H1 (cell line): ENCODE data around the gene STRIP2. TPM values are rescaled to one million over a fixed set of nuclear protein-coding genes. Genes with fewer than 3 reads are reported as not detected.

Source experiments
- CTCF ChIA-PET: fragments of 300-600 bp; sonication (Branson Sonifier 250); formaldehyde crosslinking; loops from one replicate; lab custom pipeline; 2021; ENCODE audit not compliant: partially characterized antibody; lab: Charles Lee
- POLR2A ChIA-PET: fragments of 300-600 bp; sonication (Branson Sonifier 250); formaldehyde crosslinking; loops from one replicate; lab custom pipeline; 2021; ENCODE audit warnings: inconsistent platforms; ENCODE audit not compliant: partially characterized antibody; lab: Charles Lee
- DNase-seq, 2 experiments: peaks; one replicate each; pipeline versions ENCODE4 v3.0.0 to v3.0.0-alpha.2; 2010 to 2022; ENCODE audit warnings: low spot score in 2 of 2, low read depth in 1 of 2, mixed read lengths in 1 of 2
- FAIRE-seq: peaks from 2 replicates; lab custom pipeline; 2011; peaks lifted over from hg19 to GRCh38; lab: Jason Lieb, UNC
- H2AFZ ChIP-seq: 2 replicates; pipeline ENCODE4 v1.8.1; 2012; ENCODE audit warnings: low read length, inconsistent platforms
- H2AK5ac ChIP-seq: 2 replicates; pipeline ENCODE4 v1.6.1; 2013; ENCODE audit warnings: low read depth, low read length
- H2BK120ac ChIP-seq: replicated peaks from 2 replicates; pipeline ENCODE3; 2013; ENCODE audit warnings: low read depth, low read length, inconsistent platforms
- H2BK12ac ChIP-seq: 2 replicates; pipeline ENCODE4 v1.6.1; 2013; ENCODE audit warnings: low read depth, low read length
- H2BK15ac ChIP-seq: 2 replicates; pipeline ENCODE4 v1.6.1; 2013; ENCODE audit warnings: low read length
- H2BK20ac ChIP-seq: 2 replicates; pipeline ENCODE4 v1.6.1; 2013; ENCODE audit warnings: low read length
- H2BK5ac ChIP-seq: 2 replicates; pipeline ENCODE4 v1.6.1; 2013; ENCODE audit warnings: low read depth, low read length
- H3K14ac ChIP-seq: 2 replicates; pipeline ENCODE4 v1.6.1; 2013; ENCODE audit warnings: inconsistent platforms; ENCODE audit not compliant: insufficient read length
- H3K18ac ChIP-seq: 2 replicates; pipeline ENCODE4 v1.6.1; 2013; ENCODE audit warnings: low read length; ENCODE audit errors: extremely low read depth
- H3K23ac ChIP-seq: 2 replicates; pipeline ENCODE4 v1.6.1; 2013; ENCODE audit warnings: inconsistent platforms; ENCODE audit not compliant: insufficient read length
- H3K23me2 ChIP-seq: 2 replicates; pipeline ENCODE4 v1.6.1; 2013; ENCODE audit warnings: low read depth, low read length
- H3K27ac ChIP-seq: 2 replicates; pipeline ENCODE4 v1.6.1; 2011; ENCODE audit warnings: low read depth, low read length, inconsistent platforms
- H3K27me3 ChIP-seq, 4 experiments: replicated peaks in 1 of 4; 1 replicate in 1 of 4; 2 replicates in 3 of 4; pipeline versions ENCODE4 v1.6.1 to v1.8.1; 2011 to 2013; ENCODE audit warnings: low read length in 3 of 4, mild to moderate bottlenecking in 3 of 4, inconsistent platforms in 2 of 4, mixed read lengths in 2 of 4, moderate library complexity in 1 of 4; ENCODE audit not compliant: control insufficient read depth in 3 of 4, insufficient read depth in 3 of 4; ENCODE audit errors: extremely low read depth in 1 of 4
- H3K36me3 ChIP-seq, 4 experiments: 2 replicates each; pipeline versions ENCODE4 v1.6.1 to v1.8.1; 2011 to 2013; ENCODE audit warnings: mild to moderate bottlenecking in 4 of 4, low read length in 3 of 4, moderate library complexity in 2 of 4, control low read depth in 1 of 4, inconsistent platforms in 1 of 4; ENCODE audit not compliant: insufficient read depth in 4 of 4, control insufficient read depth in 2 of 4
- H3K4ac ChIP-seq: replicated peaks from 2 replicates; pipeline ENCODE3; 2013; ENCODE audit warnings: low read length, low read depth, mixed read lengths, inconsistent platforms; ENCODE audit not compliant: insufficient read length
- H3K4me1 ChIP-seq, 4 experiments: replicated peaks in 1 of 4; 1 replicate in 1 of 4; 2 replicates in 3 of 4; pipeline versions ENCODE4 v1.6.1 to v1.8.1; 2011 to 2013; ENCODE audit warnings: low read length in 3 of 4, inconsistent platforms in 2 of 4, mixed read lengths in 1 of 4; ENCODE audit not compliant: insufficient read depth in 4 of 4, control insufficient read depth in 3 of 4
- H3K4me2 ChIP-seq, 2 experiments: 2 replicates each; pipeline versions ENCODE4 v1.6.1 to v1.8.1; 2011 to 2013; ENCODE audit warnings: low read depth in 2 of 2, low read length in 2 of 2, control low read depth in 1 of 2, inconsistent platforms in 1 of 2, mild to moderate bottlenecking in 1 of 2; ENCODE audit not compliant: insufficient read depth in 1 of 2
- H3K4me3 ChIP-seq, 4 experiments: fragments of 200-600, 300-600 bp in 1 of 4; sonication (generic), shearing (Covaris generic), sonication (Bioruptor Twin) in 1 of 4; 2 replicates each; pipeline versions ENCODE4 v1.5.1 to v1.8.1; 2011 to 2016; ENCODE audit warnings: low read length in 4 of 4, low read depth in 3 of 4, control low read depth in 2 of 4, inconsistent platforms in 2 of 4, mild to moderate bottlenecking in 2 of 4, mixed read lengths in 1 of 4, moderate library complexity in 1 of 4; ENCODE audit not compliant: insufficient read depth in 2 of 4; ENCODE audit errors: extremely low read depth in 1 of 4
- H3K56ac ChIP-seq: replicated peaks from 2 replicates; pipeline ENCODE3; 2013; ENCODE audit warnings: low read depth, mild to moderate bottlenecking, mixed read lengths, low read length, inconsistent platforms; ENCODE audit not compliant: insufficient read length
- H3K79me1 ChIP-seq: 2 replicates; pipeline ENCODE4 v1.6.1; 2013; ENCODE audit warnings: low read depth, low read length, control low read depth
- H3K79me2 ChIP-seq, 2 experiments: 2 replicates each; pipeline versions ENCODE4 v1.6.1 to v1.8.1; 2012 to 2013; ENCODE audit warnings: low read length in 2 of 2, mild to moderate bottlenecking in 2 of 2, inconsistent platforms in 1 of 2; ENCODE audit not compliant: insufficient read depth in 2 of 2, control insufficient read depth in 1 of 2
- H3K9ac ChIP-seq, 4 experiments: replicated peaks in 1 of 4; 1 replicate in 1 of 4; 2 replicates in 3 of 4; pipeline versions ENCODE4 v1.6.1 to v1.8.1; 2011 to 2013; ENCODE audit warnings: low read depth in 3 of 4, low read length in 3 of 4, control low read depth in 2 of 4, mild to moderate bottlenecking in 2 of 4, moderate library complexity in 2 of 4, inconsistent platforms in 1 of 4; ENCODE audit errors: extremely low read depth in 1 of 4
- H3K9me3 ChIP-seq, 2 experiments: 2 replicates each; pipeline versions ENCODE4 v1.6.1 to v1.8.1; 2012 to 2013; ENCODE audit warnings: mild to moderate bottlenecking in 2 of 2, moderate library complexity in 2 of 2, control low read depth in 1 of 2, inconsistent platforms in 1 of 2, low read depth in 1 of 2, low read length in 1 of 2, mixed read lengths in 1 of 2; ENCODE audit not compliant: insufficient read depth in 2 of 2
- H4K20me1 ChIP-seq, 2 experiments: replicated peaks in 1 of 2; 2 replicates each; pipeline versions ENCODE3 to v1.8.1; 2011 to 2013; ENCODE audit warnings: inconsistent platforms in 2 of 2, low read length in 2 of 2, mild to moderate bottlenecking in 1 of 2; ENCODE audit not compliant: insufficient read depth in 2 of 2, control insufficient read depth in 1 of 2
- H4K5ac ChIP-seq: 2 replicates; pipeline ENCODE4 v1.6.1; 2013; ENCODE audit warnings: low read length, low read depth, mixed read lengths, inconsistent platforms; ENCODE audit not compliant: insufficient read length
- H4K8ac ChIP-seq: 2 replicates; pipeline ENCODE4 v1.8.0; 2013; ENCODE audit warnings: mild to moderate bottlenecking, moderate library complexity, low read length, inconsistent platforms; ENCODE audit not compliant: insufficient read depth; ENCODE audit errors: extremely low read depth
- H4K91ac ChIP-seq: replicated peaks from 2 replicates; pipeline ENCODE3; 2013; ENCODE audit warnings: low read length, mixed read lengths, inconsistent platforms; ENCODE audit not compliant: insufficient read length
- CHD1 ChIP-seq: IDR thresholded peaks from 2 replicates; pipeline ENCODE4 v1.6.1; 2012; ENCODE audit warnings: low read depth, low read length, improper control_type of control experiment
- EZH2 ChIP-seq: fragments of 200-600 bp; sonication (generic); IDR thresholded peaks from 2 replicates; pipeline ENCODE4 v1.7.1; 2012; ENCODE audit warnings: low read depth, mild to moderate bottlenecking, moderate library complexity, low read length, inconsistent platforms; ENCODE audit not compliant: severe bottlenecking
- RFX5 ChIP-seq: IDR thresholded peaks from 2 replicates; pipeline ENCODE4 v1.6.1; 2011; ENCODE audit warnings: low read depth, low read length, improper control_type of control experiment, borderline replicate concordance
- ZNF274 ChIP-seq: IDR thresholded peaks from 2 replicates; pipeline ENCODE4 v1.7.0; 2012; ENCODE audit warnings: low read length, borderline replicate concordance; ENCODE audit errors: extremely low read depth
- WGBS, 2 experiments: shearing (Covaris generic) in 1 of 2; methylation state at CpG; one replicate each; pipeline versions ENCODE4 v1.1.6 to v1.1.7; 2013 to 2015; ENCODE audit warnings: low lambda C conversion rate in 2 of 2, mixed read lengths in 2 of 2, inconsistent platforms in 1 of 2, low coverage in 1 of 2, missing lambda C conversion rate in 1 of 2; ENCODE audit not compliant: insufficient replicate concordance in 2 of 2, insufficient coverage in 1 of 2, insufficient read length in 1 of 2; ENCODE audit errors: extremely low coverage in 1 of 2, missing lambda C conversion rate in 1 of 2; 5-methylcytosine and 5-hydroxymethylcytosine counted together
- polyA plus RNA-seq, 7 experiments: library from polyadenylated mRNA; depleted of rRNA in 3 of 7; stranded (reverse) in 5 of 7; unstranded in 2 of 7; fragments of >200 nt in 5 of 7; fragments of 200-250 nt in 2 of 7; gene quantifications; 1 replicate in 5 of 7; 2 replicates in 1 of 7; 4 replicates in 1 of 7; pipeline versions ENCODE4 v1.2.1 to v1.2.3, GENCODE V29; 2011 to 2013; ENCODE audit warnings: missing spikeins in 2 of 7, mixed read lengths in 2 of 7
- total RNA-seq: library from RNA; stranded (reverse); fragmentation: NEBNext Ultra II Directional; extraction: Animal tissue kit (Norgen Biotek cat#: 25700); gene quantifications from 2 replicates; pipeline ENCODE4 v1.2.1, GENCODE V29; 2021

STRIP2 gene
- total and polyA plus RNA-seq, 2 of the 8 experiments (the other 6 are each of a cell fraction or from before 2014, with no cell fraction given), result 5.3 to 8.2 TPM

GRCh38 chr7:129401228-129401966 is 32.8 kb upstream of the STRIP2 start:
- no peak overlapping the region for H3K14ac ChIP-seq
- ChIA-PET POLR2A (interaction anchor here (0.6 kb wide), 1 partner anchor 34 kb away, joined by 3 read pairs; no protein-coding TSS in a partner anchor), CTCF (interaction anchor here (1.0 to 3.0 kb wide), 13 partner anchors 12 to 447 kb away, joined by 3 to 12 read pairs (median 5); partner anchors contain the start of gene STRIP2)
- peaks cover 0 to 3% (median 1%) of the 10 kb centered on the region in 4 experiments; a peak in 1 of 7 replicates for H3K4me1 ChIP-seq
- no peak overlapping the region for H3K4me3 ChIP-seq
- no peaks in the 10 kb centered on the region for H3K27me3 ChIP-seq
- H2BK5ac ChIP-seq, result no peak overlapping the region
- no peak overlapping the region for H3K9ac ChIP-seq
- no peak overlapping the region for H2BK120ac ChIP-seq
- no peak overlapping the region for H2BK15ac ChIP-seq
- no peaks in the 10 kb centered on the region for H3K79me2 ChIP-seq
- H3K4ac ChIP-seq, result no peak overlapping the region
- no peak overlapping the region for H2AK5ac ChIP-seq
- peaks cover 0 to 8% (median 4%) of the 10 kb centered on the region in 4 experiments; a peak in 2 of 8 replicates for H3K36me3 ChIP-seq
- H3K4me2 ChIP-seq, result no peak overlapping the region
- no peak overlapping the region for H2AFZ ChIP-seq
- no peaks in the 10 kb centered on the region for H4K20me1 ChIP-seq
- no peak overlapping the region for H2BK20ac ChIP-seq
- no peaks in the 10 kb centered on the region for H3K9me3 ChIP-seq
- no peak overlapping the region; the same call in 1 of the 2 replicates for H3K27ac ChIP-seq
- no peak overlapping the region for H3K23ac ChIP-seq
- no peak for DNase-seq
- no peak for FAIRE-seq
- H2BK12ac ChIP-seq, result no peak overlapping the region
- H4K5ac ChIP-seq, result no peak overlapping the region
- 77% methylated on average over 1 of the region's 1 CpG; no CpG with 5 or more reads in 1 of the 2 experiments for WGBS, 2 experiments
- no peaks in the 10 kb centered on the region for H3K79me1 ChIP-seq
- no peak overlapping the region for H4K8ac ChIP-seq
- H3K23me2 ChIP-seq, result no peaks in the 10 kb centered on the region
- H4K91ac ChIP-seq, result no peak overlapping the region
- no peak overlapping the region for H3K18ac ChIP-seq
- no peak overlapping the region for H3K56ac ChIP-seq
- no peak for TF ChIP-seq CHD1
- TF ChIP-seq EZH2, result no peak
- no peak for TF ChIP-seq ZNF274
- no peak for TF ChIP-seq RFX5
